Testis (tissue), 3 donors: ENCODE measurements around the gene GYS1. TPM values are rescaled to one million over a fixed set of nuclear protein-coding genes. Genes with fewer than 3 reads are reported as not detected.

Experiments
- DNase-seq: peaks from one replicate; pipeline ENCODE4 v3.0.0-alpha.2; 2019
- H3K27ac ChIP-seq, 2 donors: fragments of 200-600 bp; sonication (generic); one replicate each; pipeline ENCODE4 v1.5.1; 2019
- H3K27me3 ChIP-seq: fragments of 200-600 bp; sonication (generic); one replicate; pipeline ENCODE4 v1.5.1; 2019
- H3K36me3 ChIP-seq: fragments of 200-600 bp; sonication (generic); one replicate; pipeline ENCODE4 v1.5.1; 2017; ENCODE audit warnings: low read depth; ENCODE audit errors: missing control alignments
- H3K4me1 ChIP-seq: fragments of 200-600 bp; sonication (generic); one replicate; pipeline ENCODE4 v1.5.1; 2019
- H3K4me3 ChIP-seq, 2 donors: fragments of 200-600 bp; sonication (generic); one replicate each; pipeline ENCODE4 v1.5.1; 2017 to 2019
- H3K9me3 ChIP-seq: fragments of 200-600 bp; sonication (generic); one replicate; pipeline ENCODE4 v1.5.1; 2017
- POLR2A ChIP-seq: fragments of 450-650 bp; IDR thresholded peaks from one replicate; pipeline ENCODE4 v1.6.1; 2017; ENCODE audit warnings: antibody characterized with exemption, mild to moderate bottlenecking, moderate library complexity
- WGBS, 2 donors: methylation state at CpG; one replicate each; pipeline ENCODE4 v1.1.5; 2018; 5-methylcytosine and 5-hydroxymethylcytosine counted together
- intact Hi-C: fragments of 100-400 bp; cut with DNase I; formaldehyde crosslinking; loops from one replicate; pipeline ENCODE4 v1.15.1; 2023; ENCODE audit warnings: low total_unique reads
- polyA plus RNA-seq: library from polyadenylated mRNA; stranded (reverse); fragments of 350-450 nt; fragmentation: Illumina TruSeq; extraction: RNeasy Lipid Tissue Mini Kit (QIAGEN cat#74804); gene quantifications from one replicate; pipeline ENCODE4 v1.2.3, GENCODE V29; 2014; ENCODE audit warnings: low read depth, low replicate concordance; ENCODE audit not compliant: insufficient read depth
- total RNA-seq, 2 donors: library from RNA; depleted of rRNA; stranded (reverse); fragments of >200 nt; gene quantifications; one replicate each; pipeline ENCODE4 v1.2.3, GENCODE V29; 2016
- TF ChIP-seq, protein P1 (sequence below), 3 experiments: fragments of 450-650 bp in 2 of 3; fragments of 200-600 bp in 1 of 3; sonication (generic) in 1 of 3; IDR thresholded peaks; one replicate each; pipeline ENCODE4 v1.5.1; 2016 to 2019; ENCODE audit warnings: antibody characterized with exemption in 3 of 3, mild to moderate bottlenecking in 2 of 3, moderate library complexity in 1 of 3

Gene GYS1
- total and polyA plus RNA-seq, 3 donors from 2014 or later = 13.8 to 23.6 (median 21.1) TPM

GRCh38 chr19:48945817-48946216 lies 47.3 kb downstream of the GYS1 start:
- Histone ChIP-seq H3K9me3 (no peaks in the 10 kb centered on the region), H3K4me3 (no peak overlapping the region), H3K36me3 (no peaks in the 10 kb centered on the region), H3K27ac (no peak overlapping the region), H3K27me3 (no peaks in the 10 kb centered on the region), H3K4me1 (no peaks in the 10 kb centered on the region)
- intact Hi-C loops = no loop called here
- 94% methylated on average over 2 of the region's 2 CpGs for WGBS, 2 donors
- no peak for TF ChIP-seq POLR2A
- TF ChIP-seq, protein P1, sequence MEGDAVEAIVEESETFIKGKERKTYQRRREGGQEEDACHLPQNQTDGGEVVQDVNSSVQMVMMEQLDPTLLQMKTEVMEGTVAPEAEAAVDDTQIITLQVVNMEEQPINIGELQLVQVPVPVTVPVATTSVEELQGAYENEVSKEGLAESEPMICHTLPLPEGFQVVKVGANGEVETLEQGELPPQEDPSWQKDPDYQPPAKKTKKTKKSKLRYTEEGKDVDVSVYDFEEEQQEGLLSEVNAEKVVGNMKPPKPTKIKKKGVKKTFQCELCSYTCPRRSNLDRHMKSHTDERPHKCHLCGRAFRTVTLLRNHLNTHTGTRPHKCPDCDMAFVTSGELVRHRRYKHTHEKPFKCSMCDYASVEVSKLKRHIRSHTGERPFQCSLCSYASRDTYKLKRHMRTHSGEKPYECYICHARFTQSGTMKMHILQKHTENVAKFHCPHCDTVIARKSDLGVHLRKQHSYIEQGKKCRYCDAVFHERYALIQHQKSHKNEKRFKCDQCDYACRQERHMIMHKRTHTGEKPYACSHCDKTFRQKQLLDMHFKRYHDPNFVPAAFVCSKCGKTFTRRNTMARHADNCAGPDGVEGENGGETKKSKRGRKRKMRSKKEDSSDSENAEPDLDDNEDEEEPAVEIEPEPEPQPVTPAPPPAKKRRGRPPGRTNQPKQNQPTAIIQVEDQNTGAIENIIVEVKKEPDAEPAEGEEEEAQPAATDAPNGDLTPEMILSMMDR (IDR thresholded peaks at IDR 0.05) = no peak
- no peak for DNase-seq

DNA sequence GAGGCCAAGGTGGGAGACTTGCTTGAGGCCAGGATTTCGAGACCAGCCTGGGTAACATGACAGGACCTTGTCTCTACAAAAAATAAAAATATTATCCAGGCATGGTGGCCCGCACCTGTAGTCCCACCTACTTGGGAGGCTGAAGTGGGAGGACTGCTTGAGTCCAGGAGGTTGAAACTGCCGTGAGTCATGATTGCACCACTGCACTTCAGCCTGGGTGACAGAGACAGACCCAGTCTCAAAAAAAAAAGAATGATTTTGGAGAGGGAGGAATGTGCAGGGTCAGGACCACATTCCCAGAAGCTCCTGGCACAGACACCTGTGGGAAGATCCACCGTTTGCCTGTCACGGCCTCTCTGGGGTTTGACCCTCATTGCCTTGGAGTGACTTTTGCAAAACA lies 47.7 kb downstream of the GYS1 start:
- Histone ChIP-seq H3K36me3 (no peaks in the 10 kb centered on the region), H3K27me3 (no peaks in the 10 kb centered on the region), H3K9me3 (no peaks in the 10 kb centered on the region), H3K4me3 (no peak overlapping the region), H3K4me1 (no peaks in the 10 kb centered on the region), H3K27ac (no peak overlapping the region)
- intact Hi-C loops = no loop called here
- no peak for DNase-seq
- TF ChIP-seq, protein P1 (IDR thresholded peaks at IDR 0.05) = no peak
- no peak for TF ChIP-seq POLR2A
- 79 to 84% methylated on average over 5 of the region's 5 CpGs for WGBS, 2 donors

DNA sequence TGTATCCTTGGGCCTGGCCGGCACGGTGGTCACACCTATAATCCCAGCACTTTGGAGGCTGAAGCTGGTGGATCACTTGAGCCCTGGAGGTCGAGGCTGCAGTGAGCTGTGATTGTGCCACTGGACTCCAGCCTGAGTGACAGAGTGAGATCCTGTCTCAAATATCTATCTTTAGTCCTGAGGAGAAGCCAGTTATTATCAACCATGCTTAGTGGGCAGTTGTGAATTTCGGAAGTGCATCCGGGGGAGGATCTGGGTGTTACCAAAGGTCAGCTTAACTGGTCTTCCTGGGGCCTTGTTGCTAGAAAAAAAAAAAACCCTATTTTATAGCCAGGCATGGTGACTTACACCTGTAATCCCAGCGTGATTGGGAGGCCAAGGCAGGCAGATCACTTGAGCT lies 50.0 kb downstream of the GYS1 start:
- Histone ChIP-seq H3K27ac (no peak overlapping the region), H3K4me1 (no peaks in the 10 kb centered on the region), H3K27me3 (no peaks in the 10 kb centered on the region), H3K36me3 (no peaks in the 10 kb centered on the region), H3K4me3 (no peak overlapping the region), H3K9me3 (no peaks in the 10 kb centered on the region)
- no peak for DNase-seq
- WGBS, 2 donors = 89 to 91% methylated on average over 6 of the region's 6 CpGs
- intact Hi-C loops = no loop called here
- TF ChIP-seq, protein P1 (IDR thresholded peaks at IDR 0.05) = no peak
- TF ChIP-seq POLR2A = no peak

DNA sequence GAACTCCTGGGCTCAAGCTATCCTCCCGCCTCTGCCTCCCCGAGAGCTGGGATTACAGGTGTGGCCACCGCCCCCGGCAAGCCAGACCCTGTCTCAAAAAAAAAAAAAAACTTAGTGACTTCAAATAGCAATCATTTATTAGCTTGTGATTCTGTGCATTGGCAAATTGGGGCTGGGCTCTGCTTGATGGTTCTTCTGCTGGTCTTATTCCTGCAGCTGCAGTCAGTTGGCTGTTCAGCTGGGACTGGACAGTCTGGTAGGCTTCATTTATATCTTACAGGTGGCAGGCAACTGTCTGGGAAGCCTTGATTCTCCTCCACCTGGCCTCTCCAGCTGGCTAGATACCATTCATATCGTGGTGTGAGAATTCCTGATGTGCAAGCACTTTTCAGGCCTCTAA lies 52.2 kb downstream of the GYS1 start:
- DNase-seq = no peak
- H3K4me1 ChIP-seq = no peaks in the 10 kb centered on the region
- WGBS, 2 donors = 97 to 99% methylated on average over 4 to 5 of the region's 5 CpGs
- intact Hi-C loops = no loop called here
- no peaks in the 10 kb centered on the region for H3K9me3 ChIP-seq
- no peaks in the 10 kb centered on the region for H3K27me3 ChIP-seq
- H3K4me3 ChIP-seq = no peak overlapping the region
- no peak overlapping the region for H3K27ac ChIP-seq
- TF ChIP-seq POLR2A = no peak
- H3K36me3 ChIP-seq = no peaks in the 10 kb centered on the region

DNA sequence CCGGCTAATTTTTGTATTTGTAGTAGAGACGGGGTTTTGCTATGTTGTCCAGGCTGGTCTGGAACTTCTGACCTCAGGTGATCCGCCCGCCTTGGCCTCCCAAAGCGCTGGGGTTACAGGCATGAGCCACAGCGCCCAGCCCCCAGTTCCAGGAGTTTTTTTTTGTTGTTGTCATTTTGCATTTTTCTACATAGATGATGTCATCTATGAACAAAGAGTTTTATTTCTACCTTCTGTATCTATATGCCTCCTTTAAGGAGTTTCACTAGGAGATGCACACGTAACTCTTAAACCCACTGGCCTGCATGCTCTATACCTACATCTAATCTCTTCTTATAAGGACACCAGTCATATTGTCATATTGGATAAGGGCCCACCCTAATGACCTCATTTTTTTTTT lies 54.9 kb downstream of the GYS1 start:
- Histone ChIP-seq H3K36me3 (no peaks in the 10 kb centered on the region), H3K4me1 (peaks cover 5% of the 10 kb centered on the region), H3K27me3 (no peaks in the 10 kb centered on the region), H3K9me3 (no peaks in the 10 kb centered on the region), H3K4me3 (no peak overlapping the region), H3K27ac (no peak overlapping the region)
- WGBS, 2 donors = 93 to 94% methylated on average over 7 of the region's 7 CpGs
- DNase-seq = no peak
- TF ChIP-seq, protein P1 (IDR thresholded peaks at IDR 0.05) = no peak
- TF ChIP-seq POLR2A = no peak
- intact Hi-C loops = no loop called here
